PFSK-1 (cell line): Measurements from ENCODE around the gene TEX101.

Experiments
- POLR2AphosphoS5 ChIP-seq: IDR thresholded peaks from 2 replicates; pipeline ENCODE4 v1.6.1; 2012; ENCODE audit warnings: low read depth, mild to moderate bottlenecking, control low read depth, low read length, moderate library complexity
- SIN3A ChIP-seq: IDR thresholded peaks from 2 replicates; pipeline ENCODE4 v1.6.1; 2012; ENCODE audit warnings: mild to moderate bottlenecking, low read length, moderate library complexity, borderline replicate concordance; ENCODE audit not compliant: insufficient read depth
- TAF1 ChIP-seq: IDR thresholded peaks from 2 replicates; pipeline ENCODE4 v1.6.1; 2012; ENCODE audit warnings: low read length, control low read depth, borderline replicate concordance; ENCODE audit not compliant: insufficient read depth
- TF ChIP-seq, protein P1 (sequence below), 2 experiments: IDR thresholded peaks; 2 replicates each; pipeline versions ENCODE4 v1.6.1 to v1.8.0; 2011 to 2012; ENCODE audit warnings: low read depth in 2 of 2, low read length in 2 of 2, control low read depth in 1 of 2, inconsistent platforms in 1 of 2, mild to moderate bottlenecking in 1 of 2, moderate library complexity in 1 of 2; ENCODE audit not compliant: insufficient read depth in 1 of 2

DNA sequence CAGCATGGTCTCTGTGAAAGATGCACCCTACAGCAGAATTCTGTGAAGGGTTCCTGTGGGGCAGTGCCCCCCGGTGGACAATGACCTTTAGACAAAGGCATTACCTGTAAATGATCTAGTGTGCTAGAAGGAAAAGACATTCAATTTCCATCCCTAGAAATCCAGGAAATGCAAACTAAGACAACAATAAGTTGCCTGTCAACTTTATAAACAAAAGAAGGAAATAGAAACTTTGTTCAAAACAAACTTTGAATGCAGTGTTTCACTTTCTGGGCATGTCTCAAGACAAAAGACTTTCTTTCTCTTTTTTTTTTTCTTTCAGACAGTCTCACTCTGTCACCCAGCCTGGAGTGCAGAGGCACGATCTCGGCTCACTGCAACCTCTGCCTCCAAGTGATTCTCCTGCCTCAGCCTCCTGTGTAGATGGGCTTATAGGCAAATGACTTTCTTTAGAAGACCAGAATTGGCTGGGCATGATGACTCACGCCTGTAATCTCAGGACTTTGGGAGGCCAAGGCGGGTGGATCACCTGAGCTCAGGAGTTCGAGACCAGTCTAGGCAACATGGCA lies 15.5 kb downstream of the TEX101 start:
- TF ChIP-seq, protein P1, sequence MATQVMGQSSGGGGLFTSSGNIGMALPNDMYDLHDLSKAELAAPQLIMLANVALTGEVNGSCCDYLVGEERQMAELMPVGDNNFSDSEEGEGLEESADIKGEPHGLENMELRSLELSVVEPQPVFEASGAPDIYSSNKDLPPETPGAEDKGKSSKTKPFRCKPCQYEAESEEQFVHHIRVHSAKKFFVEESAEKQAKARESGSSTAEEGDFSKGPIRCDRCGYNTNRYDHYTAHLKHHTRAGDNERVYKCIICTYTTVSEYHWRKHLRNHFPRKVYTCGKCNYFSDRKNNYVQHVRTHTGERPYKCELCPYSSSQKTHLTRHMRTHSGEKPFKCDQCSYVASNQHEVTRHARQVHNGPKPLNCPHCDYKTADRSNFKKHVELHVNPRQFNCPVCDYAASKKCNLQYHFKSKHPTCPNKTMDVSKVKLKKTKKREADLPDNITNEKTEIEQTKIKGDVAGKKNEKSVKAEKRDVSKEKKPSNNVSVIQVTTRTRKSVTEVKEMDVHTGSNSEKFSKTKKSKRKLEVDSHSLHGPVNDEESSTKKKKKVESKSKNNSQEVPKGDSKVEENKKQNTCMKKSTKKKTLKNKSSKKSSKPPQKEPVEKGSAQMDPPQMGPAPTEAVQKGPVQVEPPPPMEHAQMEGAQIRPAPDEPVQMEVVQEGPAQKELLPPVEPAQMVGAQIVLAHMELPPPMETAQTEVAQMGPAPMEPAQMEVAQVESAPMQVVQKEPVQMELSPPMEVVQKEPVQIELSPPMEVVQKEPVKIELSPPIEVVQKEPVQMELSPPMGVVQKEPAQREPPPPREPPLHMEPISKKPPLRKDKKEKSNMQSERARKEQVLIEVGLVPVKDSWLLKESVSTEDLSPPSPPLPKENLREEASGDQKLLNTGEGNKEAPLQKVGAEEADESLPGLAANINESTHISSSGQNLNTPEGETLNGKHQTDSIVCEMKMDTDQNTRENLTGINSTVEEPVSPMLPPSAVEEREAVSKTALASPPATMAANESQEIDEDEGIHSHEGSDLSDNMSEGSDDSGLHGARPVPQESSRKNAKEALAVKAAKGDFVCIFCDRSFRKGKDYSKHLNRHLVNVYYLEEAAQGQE (IDR thresholded peaks at IDR 0.05; ENCODE audit: insufficient read depth in 1 of 2, low read depth in 2 of 2, low read length in 2 of 2) = no peak
- TF ChIP-seq POLR2AphosphoS5 (no peak), TAF1 (no peak), SIN3A (no peak)
